HG02588 (cell line): Measurements from ENCODE around the gene ARNT2.
"Not testable (repeated sequence)": the region's sequence is repeated elsewhere in the genome, so short reads cannot be mapped to it uniquely, and the experiment has no call there.

ENCODE experiments used
- ATAC-seq: cut with Tn5 transposase; IDR thresholded peaks from one replicate; pipeline ENCODE4 v1.9.1; 2021; ENCODE audit warnings: mild to moderate bottlenecking, moderate library complexity; ENCODE audit not compliant: unreplicated experiment

The ARNT2 gene

DNA sequence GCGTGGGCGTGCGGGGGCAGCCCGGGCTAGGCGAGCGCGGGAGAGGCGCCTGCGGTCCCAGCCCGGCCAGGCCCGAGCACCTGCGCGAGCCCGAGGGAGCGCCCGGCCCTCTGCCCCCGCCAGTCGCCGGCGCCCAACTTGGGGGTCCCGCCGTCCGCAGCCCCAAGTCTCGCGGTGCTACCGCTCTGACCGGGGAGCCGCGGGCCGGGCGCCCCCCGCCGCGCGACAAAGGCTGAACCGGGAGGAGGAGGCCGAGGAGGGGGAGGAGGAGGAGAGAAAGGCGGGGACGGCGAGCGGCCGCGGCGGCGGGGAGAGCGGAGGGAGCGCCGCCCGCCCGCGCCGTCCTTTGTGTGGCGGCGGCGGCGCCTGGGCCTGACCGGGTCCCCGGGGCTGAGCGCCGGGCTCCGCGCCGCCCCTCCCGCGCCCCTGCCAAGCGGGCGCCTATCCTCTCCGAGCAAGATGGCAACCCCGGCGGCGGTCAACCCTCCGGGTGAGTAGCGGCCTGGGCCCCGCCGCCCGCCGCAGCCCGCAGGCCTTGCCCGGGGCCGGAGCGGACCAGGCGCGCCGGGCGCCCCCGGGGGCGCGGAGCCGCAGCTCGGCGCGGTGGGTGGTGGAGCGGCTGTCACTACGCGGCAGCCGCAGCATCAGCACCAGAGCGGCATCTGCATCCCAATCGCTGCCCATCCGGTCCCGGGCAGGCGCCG lies at the start of gene ARNT2:
ARNT2 (plus strand) TSS at position 326 of the 704 bp plus-strand sequence; CDS start at position 460, 134 bp downstream.
- ATAC-seq: no peak

GRCh38 chr15:80367094-80367493 lies 37.1 kb upstream of the ARNT2 start:
- no peak for ATAC-seq

DNA sequence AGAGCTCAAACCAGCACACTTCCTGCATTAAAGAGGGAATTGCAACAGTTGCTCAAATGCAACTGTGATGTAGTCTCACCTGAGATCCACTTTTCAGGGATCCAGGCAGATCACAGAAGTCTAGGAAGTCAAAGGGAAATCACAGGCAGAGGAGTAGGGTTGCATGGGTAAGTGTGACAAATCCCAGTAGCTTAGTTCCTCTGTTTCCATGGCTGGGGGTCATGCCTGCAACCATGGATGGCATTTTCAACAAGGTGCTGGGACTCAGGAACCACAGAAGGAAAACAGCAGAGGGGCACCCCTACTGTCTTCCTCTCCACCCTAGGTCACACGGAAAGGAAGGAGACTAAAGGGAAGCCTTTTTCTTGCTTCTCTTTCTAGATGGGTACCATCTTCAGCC lies 36.5 kb upstream of the ARNT2 start:
- ATAC-seq: no peak

- ATAC-seq: no peak
These were observed 32.3 kb upstream of the ARNT2 start for GRCh38 chr15:80371924-80372323.

- ATAC-seq: no peak
These were observed 29.7 kb upstream of the ARNT2 start for GRCh38 chr15:80374441-80374840.

DNA sequence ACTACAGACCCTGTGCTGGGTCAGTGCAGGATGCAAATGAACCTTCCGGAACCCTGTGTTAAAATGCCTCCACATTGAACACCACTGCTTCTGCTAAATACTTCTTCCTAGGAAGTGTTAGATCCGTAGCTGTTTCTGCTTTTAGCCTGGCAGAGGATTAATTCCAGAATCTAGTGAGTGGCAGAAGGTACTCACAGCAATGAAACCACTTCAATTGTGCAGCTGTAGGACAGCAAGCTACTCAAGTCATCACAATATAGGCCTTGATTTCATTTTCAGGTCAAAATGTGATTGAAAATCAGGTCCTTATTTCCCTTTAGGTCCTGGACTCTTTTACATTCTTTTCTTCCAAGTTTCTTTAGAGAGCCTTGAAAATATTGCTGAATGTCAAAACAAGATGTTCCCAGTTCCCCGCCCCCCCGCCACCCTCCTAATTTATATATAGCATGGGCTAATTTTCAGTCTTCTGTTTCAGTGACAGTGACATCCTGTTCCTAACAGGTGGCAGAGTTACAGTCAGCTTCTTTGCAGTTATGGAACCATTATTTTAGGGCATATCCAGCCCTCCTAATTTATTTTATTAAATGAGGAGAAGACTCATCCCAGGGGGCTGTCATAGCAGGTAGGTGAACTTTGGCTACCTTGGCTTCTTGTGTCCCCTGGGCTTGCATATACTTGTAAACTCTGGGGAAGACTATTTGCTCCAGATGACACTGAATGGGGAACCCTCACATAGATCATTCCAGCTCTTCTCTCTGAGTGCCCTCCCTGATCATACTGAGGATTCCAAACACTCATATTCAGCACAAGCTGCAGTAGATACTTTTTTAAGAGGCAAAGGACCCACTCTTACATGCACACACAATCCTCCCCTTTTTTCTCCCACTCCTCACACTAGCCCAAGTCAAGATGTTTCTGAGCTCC lies 28.0 kb upstream of the ARNT2 start:
- ATAC-seq: no peak

DNA sequence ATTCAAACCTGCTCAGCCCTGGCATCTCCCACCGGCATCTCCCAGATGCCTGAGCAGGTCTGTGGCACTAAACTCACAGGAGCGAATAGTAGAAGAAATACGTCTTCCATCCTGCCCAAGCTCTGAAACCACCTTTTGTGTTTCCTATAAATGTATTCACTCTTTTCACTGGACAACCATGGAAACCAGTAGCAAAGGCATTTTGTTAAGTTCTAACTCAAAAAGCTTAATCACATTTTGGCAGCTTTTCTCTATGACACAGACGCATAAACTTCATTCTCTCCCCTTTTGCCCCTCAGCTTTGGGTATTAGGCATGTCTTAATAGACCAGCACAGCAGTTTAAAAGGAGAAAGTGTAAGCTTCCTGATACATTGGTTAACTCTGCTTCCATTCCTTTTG lies 24.5 kb upstream of the ARNT2 start:
- no peak for ATAC-seq

GRCh38 chr15:80380154-80380553 lies 24.0 kb upstream of the ARNT2 start:
- no peak for ATAC-seq

- no peak for ATAC-seq
These were observed 21.9 kb upstream of the ARNT2 start for GRCh38 chr15:80382285-80382684.

DNA sequence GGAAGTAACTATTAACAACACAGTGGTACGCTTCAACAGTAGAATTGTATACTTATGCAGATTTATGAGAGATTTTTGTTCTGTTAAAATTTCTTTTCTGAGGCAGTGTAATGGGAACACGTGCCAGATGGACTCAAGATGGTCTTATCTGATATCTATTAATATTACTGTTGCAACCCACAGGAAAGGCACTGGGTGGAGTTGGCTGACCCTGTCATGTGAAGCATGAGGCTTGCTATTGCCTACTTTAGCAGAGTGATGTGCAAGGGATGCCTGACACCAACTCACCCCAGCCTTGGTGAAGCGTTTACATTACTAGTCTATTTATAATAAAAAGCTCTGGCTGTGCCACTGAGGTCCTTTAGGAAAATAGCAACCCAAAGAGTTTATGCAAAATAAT lies 19.8 kb upstream of the ARNT2 start:
- no peak for ATAC-seq

DNA sequence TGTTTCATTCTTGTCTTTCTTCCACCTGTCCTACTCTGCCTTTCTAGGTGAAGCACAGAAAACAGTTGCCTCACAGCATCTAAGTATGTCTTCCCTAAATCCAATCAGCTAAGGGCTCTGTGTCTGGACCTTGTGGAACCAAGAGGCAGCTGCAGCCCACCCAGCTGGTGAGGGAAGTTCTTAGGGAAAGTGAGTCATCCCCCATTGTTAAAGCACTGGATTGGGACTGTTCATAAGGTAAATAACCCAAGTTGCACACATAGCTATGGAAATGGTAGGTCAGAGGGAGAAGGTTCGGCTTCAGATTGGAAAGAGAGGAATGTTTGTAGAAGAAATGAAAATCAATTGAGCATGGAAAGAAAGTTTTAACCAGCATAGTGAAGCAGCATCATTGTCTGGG lies 18.0 kb upstream of the ARNT2 start:
- no peak for ATAC-seq

GRCh38 chr15:80388326-80388725 lies 15.9 kb upstream of the ARNT2 start:
- ATAC-seq: no peak

- no peak for ATAC-seq
These were observed 14.8 kb upstream of the ARNT2 start for GRCh38 chr15:80389370-80389769.

DNA sequence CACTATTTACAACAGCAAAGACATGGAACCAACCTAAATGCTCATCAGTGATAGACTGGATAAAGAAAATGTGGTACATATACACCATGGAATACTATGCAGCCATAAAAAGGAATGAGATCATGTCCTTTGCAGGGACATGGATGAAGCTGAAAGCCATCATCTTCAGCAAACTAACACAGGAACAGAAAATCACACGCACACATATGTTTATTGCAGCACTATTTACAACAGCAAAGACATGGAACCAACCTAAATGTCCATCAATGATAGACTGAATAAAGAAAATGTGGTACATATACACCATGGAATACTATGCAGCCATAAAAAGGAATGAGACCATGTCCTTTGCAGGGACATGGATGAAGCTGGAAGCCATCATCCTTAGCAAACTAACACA lies 13.2 kb upstream of the ARNT2 start:
- not testable (repeated sequence) for ATAC-seq

DNA sequence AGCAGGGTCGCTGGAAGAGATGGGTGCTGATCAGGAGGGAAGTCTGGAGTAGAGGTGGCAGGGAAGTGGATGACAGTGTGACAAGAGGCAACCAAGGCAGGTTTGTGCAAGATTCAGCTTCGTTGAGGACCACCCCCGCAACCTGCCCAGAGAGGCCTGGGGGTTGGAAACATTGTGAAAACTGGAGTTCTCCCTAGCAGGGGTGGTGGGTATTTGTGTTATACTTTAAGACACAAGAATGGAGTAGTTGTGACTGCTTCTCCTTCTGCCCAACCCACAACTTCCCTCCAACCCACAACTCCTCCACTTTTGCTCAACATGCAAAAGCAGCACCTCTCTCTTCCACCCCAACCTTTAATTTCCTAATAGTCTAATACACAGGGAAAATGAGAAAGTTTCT lies 8.6 kb upstream of the ARNT2 start:
- ATAC-seq: no peak

DNA sequence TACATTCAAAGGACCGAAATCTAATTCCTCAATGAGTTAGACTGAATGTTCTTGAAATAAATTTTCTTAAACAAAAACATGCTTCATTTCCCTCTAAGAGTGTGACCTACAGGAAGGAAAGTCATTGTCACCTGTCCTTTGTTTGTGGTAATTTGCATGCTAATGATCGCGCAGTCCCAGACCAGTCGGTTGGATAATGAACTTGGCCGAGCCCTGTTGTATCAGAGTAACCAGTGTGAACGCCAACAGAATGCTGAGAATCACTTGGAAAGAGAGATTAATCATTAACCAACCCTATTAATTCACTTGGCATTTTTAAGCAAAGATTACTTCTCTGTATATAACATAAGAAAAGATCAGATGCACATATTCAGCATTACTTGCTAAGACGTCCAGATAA lies 8.1 kb upstream of the ARNT2 start:
- no peak for ATAC-seq

GRCh38 chr15:80399508-80399907 lies 4.7 kb upstream of the ARNT2 start:
- no peak for ATAC-seq

DNA sequence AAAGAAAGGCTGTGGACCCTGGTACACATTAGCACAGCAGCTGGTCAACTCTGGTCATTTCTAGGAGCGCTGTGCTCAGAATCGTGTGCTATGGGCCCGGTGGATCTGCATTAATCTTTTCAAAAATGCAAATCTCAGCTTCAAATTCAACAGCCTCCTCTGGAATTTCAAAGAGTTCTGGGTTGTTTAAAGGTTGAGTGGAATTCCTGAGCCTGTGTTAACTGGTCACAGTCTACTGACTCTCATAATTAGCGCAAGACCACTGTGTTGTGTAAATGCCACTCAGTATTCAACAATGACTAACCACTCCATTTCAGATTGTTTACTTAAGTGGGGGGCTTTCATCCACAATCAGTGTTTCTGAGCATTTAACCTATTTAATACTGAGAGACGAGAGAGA lies 2.7 kb upstream of the ARNT2 start:
- ATAC-seq: no peak

DNA sequence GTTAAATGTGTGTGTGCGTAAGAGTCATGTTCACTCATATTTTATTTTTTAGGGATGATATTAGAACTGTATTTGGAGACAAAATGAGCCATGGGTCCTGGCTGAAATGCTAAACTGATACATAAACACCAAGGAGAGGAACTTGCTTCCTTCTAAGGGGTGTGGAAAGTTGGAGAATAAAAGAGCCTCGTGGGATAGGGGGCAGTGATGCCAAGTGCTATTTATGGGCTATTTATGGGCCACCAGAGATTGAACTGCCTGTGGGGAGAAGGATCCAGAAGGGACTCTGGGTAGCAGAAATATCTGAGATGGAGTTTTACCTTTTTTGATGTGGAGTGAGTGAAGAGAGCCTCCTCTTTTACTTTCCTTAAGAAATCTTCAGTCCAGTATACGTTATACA lies 1.8 kb upstream of the ARNT2 start:
- no peak for ATAC-seq

DNA sequence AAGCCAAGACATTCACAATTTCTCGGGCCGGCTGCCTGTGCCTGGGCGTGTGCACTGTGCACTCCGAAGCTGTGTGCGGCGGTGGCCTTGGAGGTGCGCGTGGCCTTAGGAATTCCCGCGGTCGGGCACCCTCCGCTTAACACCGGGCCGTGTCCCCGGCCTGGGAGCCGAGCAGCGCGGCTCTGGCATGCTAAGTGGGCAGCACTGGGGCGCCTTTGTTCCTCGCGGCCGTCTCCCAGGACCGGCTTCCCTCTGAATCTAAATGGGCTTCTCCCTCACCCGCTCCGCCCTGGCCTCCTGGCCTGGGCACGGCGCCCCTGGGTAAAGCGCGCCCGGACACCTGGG lies 498 bp upstream of the ARNT2 start:
- no peak for ATAC-seq

GRCh38 chr15:80404761-80405553 lies 775 bp downstream of the ARNT2 start:
- ATAC-seq: no peak

- ATAC-seq: no peak
These were observed 1.3 kb downstream of the ARNT2 start for GRCh38 chr15:80405554-80405850.
